CD14-positive monocyte (primary cell): ENCODE measurements around the gene PSEN2. TPM values are rescaled to one million over a fixed set of nuclear protein-coding genes. Genes with fewer than 3 reads are reported as not detected.

Source experiments
- DNase-seq, 3 donors: peaks; one replicate each; pipeline ENCODE4 v3.0.0-alpha.2; 2011 to 2022
- H2AFZ ChIP-seq: 2 replicates; pipeline ENCODE4 v1.6.0; 2012; ENCODE audit warnings: mild to moderate bottlenecking, low read depth, low read length, inconsistent platforms; ENCODE audit not compliant: insufficient read depth, poor library complexity, severe bottlenecking
- H3K27ac ChIP-seq, 2 donors: 1 replicate in 1 of 2; 2 replicates in 1 of 2; pipeline ENCODE4 v1.5.1; 2012 to 2013; ENCODE audit warnings: low read length in 2 of 2, control low read depth in 1 of 2, inconsistent platforms in 1 of 2, low read depth in 1 of 2, mild to moderate bottlenecking in 1 of 2
- H3K27me3 ChIP-seq, 2 donors: one replicate each; pipeline versions ENCODE4 v1.6.0 to v1.6.1; 2011 to 2013; ENCODE audit warnings: low read length in 2 of 2; ENCODE audit not compliant: control insufficient read depth in 2 of 2, insufficient read depth in 2 of 2
- H3K36me3 ChIP-seq, 2 donors: replicated peaks in 1 of 2; 1 replicate in 1 of 2; 2 replicates in 1 of 2; pipeline versions ENCODE4 v1.5.1 to v1.6.1; 2012 to 2013; ENCODE audit warnings: low read length in 2 of 2, control low read depth in 1 of 2, inconsistent platforms in 1 of 2, mild to moderate bottlenecking in 1 of 2; ENCODE audit not compliant: insufficient read depth in 2 of 2, control insufficient read depth in 1 of 2
- H3K4me1 ChIP-seq, 2 donors: 1 replicate in 1 of 2; 2 replicates in 1 of 2; pipeline versions ENCODE4 v1.5.1 to v1.6.1; 2012 to 2013; ENCODE audit warnings: low read length in 2 of 2, control low read depth in 1 of 2, inconsistent platforms in 1 of 2, mild to moderate bottlenecking in 1 of 2, moderate library complexity in 1 of 2; ENCODE audit not compliant: insufficient read depth in 2 of 2, control insufficient read depth in 1 of 2
- H3K4me2 ChIP-seq: replicated peaks from 2 replicates; pipeline ENCODE3; 2012; ENCODE audit warnings: low read length, moderate library complexity, mild to moderate bottlenecking; ENCODE audit not compliant: poor library complexity, severe bottlenecking; ENCODE audit errors: extremely low read depth
- H3K4me3 ChIP-seq, 3 experiments: fragments of 200-600 bp in 1 of 3; sonication (generic) in 1 of 3; replicated peaks in 1 of 3; 1 replicate in 2 of 3; 2 replicates in 1 of 3; pipeline ENCODE4 v1.5.1; 2011 to 2013; ENCODE audit warnings: low read length in 3 of 3, mild to moderate bottlenecking in 3 of 3, control low read depth in 2 of 3, low read depth in 2 of 3, inconsistent platforms in 1 of 3, moderate library complexity in 1 of 3
- H3K79me2 ChIP-seq: 2 replicates; pipeline ENCODE4 v1.6.0; 2012; ENCODE audit warnings: mild to moderate bottlenecking, control low read depth, inconsistent platforms, low read length, moderate library complexity; ENCODE audit not compliant: insufficient read depth
- H3K9ac ChIP-seq: 2 replicates; pipeline ENCODE4 v1.6.0; 2017; ENCODE audit warnings: low read length, mild to moderate bottlenecking; ENCODE audit not compliant: insufficient read depth, poor library complexity, severe bottlenecking
- H3K9me3 ChIP-seq, 2 donors: replicated peaks in 1 of 2; 1 replicate in 1 of 2; 2 replicates in 1 of 2; pipeline versions ENCODE4 v1.5.1 to v1.6.1; 2012 to 2013; ENCODE audit warnings: low read length in 2 of 2, control low read depth in 1 of 2; ENCODE audit not compliant: control insufficient read depth in 1 of 2, insufficient read depth in 1 of 2
- H4K20me1 ChIP-seq: 2 replicates; pipeline ENCODE4 v1.6.0; 2012; ENCODE audit warnings: mild to moderate bottlenecking, low read length, control low read depth, moderate library complexity; ENCODE audit not compliant: insufficient read depth
- H3K27ac Mint-ChIP-seq, 7 donors: one replicate each; pipeline ENCODE4 v1.8.0; 2020; ENCODE audit warnings: mild to moderate bottlenecking in 7 of 7, mixed read lengths in 7 of 7, moderate library complexity in 6 of 7, inconsistent platforms in 2 of 7
- H3K27me3 Mint-ChIP-seq, 3 donors: one replicate each; pipeline ENCODE4 v1.8.0; 2021 to 2022; ENCODE audit warnings: low read depth in 3 of 3, mild to moderate bottlenecking in 3 of 3, mixed read lengths in 3 of 3, moderate library complexity in 3 of 3, inconsistent platforms in 1 of 3
- H3K36me3 Mint-ChIP-seq, 2 donors: one replicate each; pipeline ENCODE4 v1.8.0; 2020; ENCODE audit warnings: mixed read lengths in 2 of 2, inconsistent platforms in 1 of 2, mild to moderate bottlenecking in 1 of 2
- H3K4me1 Mint-ChIP-seq: one replicate; pipeline ENCODE4 v1.8.0; 2020; ENCODE audit warnings: mild to moderate bottlenecking, mixed read lengths
- H3K4me3 Mint-ChIP-seq, 2 donors: one replicate each; pipeline ENCODE4 v1.8.0; 2020; ENCODE audit warnings: mild to moderate bottlenecking in 2 of 2, mixed read lengths in 2 of 2, moderate library complexity in 1 of 2
- H3K9me3 Mint-ChIP-seq, 7 donors: one replicate each; pipeline ENCODE4 v1.8.0; 2020 to 2022; ENCODE audit warnings: mixed read lengths in 7 of 7, mild to moderate bottlenecking in 6 of 7, moderate library complexity in 6 of 7, inconsistent platforms in 2 of 7
- WGBS: methylation state at CpG from one replicate; pipeline ENCODE4 v1.1.5; 2013; ENCODE audit warnings: missing lambda C conversion rate; ENCODE audit not compliant: insufficient coverage; 5-methylcytosine and 5-hydroxymethylcytosine counted together
- intact Hi-C, 2 donors: fragments of 100-400 bp; cut with micrococcal nuclease; formaldehyde crosslinking; loops; one replicate each; pipeline versions ENCODE4 v1.15.0 to v1.15.1; 2023
- polyA plus RNA-seq, 3 donors: library from polyadenylated mRNA; depleted of rRNA in 1 of 3; unstranded in 2 of 3; stranded (reverse) in 1 of 3; fragments of 300-500 nt in 2 of 3; fragments of >200 nt in 1 of 3; fragmentation: Illumina TruSeq in 2 of 3; gene quantifications; 1 replicate in 2 of 3; 2 replicates in 1 of 3; pipeline ENCODE4 v1.2.3, GENCODE V29; 2012 to 2021
- TF ChIP-seq, protein P1 (sequence below): fragments of 200-600 bp; IDR thresholded peaks from one replicate; pipeline ENCODE4 v1.8.0; 2022; ENCODE audit warnings: antibody characterized with exemption, mild to moderate bottlenecking

PSEN2 gene
- polyA plus RNA-seq, 3 donors, result 8.9 to 11.8 (median 11.4) TPM

DNA sequence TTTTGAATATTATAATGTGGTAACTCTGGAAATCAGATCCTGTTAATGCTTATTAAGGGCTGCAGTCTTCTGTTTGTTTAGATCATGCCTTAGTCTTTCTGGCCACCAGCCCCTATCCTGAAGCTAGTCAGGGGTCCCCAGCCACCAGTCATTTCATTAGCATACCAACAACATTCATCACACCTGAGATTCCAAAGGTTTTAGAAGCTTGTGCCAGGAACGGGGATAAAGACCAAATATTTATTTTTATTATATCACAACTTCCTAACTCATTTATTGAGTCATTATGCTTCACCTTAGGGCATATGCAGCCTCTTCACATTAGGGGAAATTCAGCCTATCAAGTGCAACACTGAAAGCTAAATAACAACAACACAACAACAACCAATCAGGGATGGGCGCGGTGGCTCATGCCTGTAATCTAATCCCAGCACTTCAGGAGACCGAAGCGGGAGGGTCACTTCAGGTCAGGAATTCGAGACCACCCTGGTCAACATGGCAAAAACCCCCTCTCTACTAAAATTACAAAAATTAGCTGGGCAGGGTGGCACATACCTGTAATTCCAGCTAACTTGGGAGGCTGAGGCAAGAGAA lies 2.9 kb upstream of the PSEN2 start:
- WGBS, result no CpG with 5 or more reads among the region's 6 CpGs
- H3K27me3 Mint-ChIP-seq, result peaks cover 17 to 30% (median 25%) of the 10 kb centered on the region in 3 donors
- H3K36me3 Mint-ChIP-seq, result no peaks in the 10 kb centered on the region
- peaks cover 18% of the 10 kb centered on the region for H3K4me1 Mint-ChIP-seq
- no peak for DNase-seq
- Histone ChIP-seq H3K9ac (no peak overlapping the region), H4K20me1 (no peaks in the 10 kb centered on the region), H3K27me3 (peaks cover 0 to 15% of the 10 kb centered on the region in 2 donors), H3K4me3 (no peak overlapping the region), H3K9me3 (no peaks in the 10 kb centered on the region), H3K36me3 (no peaks in the 10 kb centered on the region), H3K4me1 (peaks cover 11 to 18% of the 10 kb centered on the region in 2 donors), H3K27ac (no peak overlapping the region), H3K79me2 (no peaks in the 10 kb centered on the region), H2AFZ (no peak overlapping the region), H3K4me2 (no peak overlapping the region)
- intact Hi-C loops, result no loop called here
- peaks cover 0 to 2% (median 0%) of the 10 kb centered on the region in 7 donors for H3K9me3 Mint-ChIP-seq
- H3K27ac Mint-ChIP-seq, result no peak overlapping the region
- TF ChIP-seq, protein P1, sequence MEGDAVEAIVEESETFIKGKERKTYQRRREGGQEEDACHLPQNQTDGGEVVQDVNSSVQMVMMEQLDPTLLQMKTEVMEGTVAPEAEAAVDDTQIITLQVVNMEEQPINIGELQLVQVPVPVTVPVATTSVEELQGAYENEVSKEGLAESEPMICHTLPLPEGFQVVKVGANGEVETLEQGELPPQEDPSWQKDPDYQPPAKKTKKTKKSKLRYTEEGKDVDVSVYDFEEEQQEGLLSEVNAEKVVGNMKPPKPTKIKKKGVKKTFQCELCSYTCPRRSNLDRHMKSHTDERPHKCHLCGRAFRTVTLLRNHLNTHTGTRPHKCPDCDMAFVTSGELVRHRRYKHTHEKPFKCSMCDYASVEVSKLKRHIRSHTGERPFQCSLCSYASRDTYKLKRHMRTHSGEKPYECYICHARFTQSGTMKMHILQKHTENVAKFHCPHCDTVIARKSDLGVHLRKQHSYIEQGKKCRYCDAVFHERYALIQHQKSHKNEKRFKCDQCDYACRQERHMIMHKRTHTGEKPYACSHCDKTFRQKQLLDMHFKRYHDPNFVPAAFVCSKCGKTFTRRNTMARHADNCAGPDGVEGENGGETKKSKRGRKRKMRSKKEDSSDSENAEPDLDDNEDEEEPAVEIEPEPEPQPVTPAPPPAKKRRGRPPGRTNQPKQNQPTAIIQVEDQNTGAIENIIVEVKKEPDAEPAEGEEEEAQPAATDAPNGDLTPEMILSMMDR, result no peak
- H3K4me3 Mint-ChIP-seq, result no peak overlapping the region

DNA sequence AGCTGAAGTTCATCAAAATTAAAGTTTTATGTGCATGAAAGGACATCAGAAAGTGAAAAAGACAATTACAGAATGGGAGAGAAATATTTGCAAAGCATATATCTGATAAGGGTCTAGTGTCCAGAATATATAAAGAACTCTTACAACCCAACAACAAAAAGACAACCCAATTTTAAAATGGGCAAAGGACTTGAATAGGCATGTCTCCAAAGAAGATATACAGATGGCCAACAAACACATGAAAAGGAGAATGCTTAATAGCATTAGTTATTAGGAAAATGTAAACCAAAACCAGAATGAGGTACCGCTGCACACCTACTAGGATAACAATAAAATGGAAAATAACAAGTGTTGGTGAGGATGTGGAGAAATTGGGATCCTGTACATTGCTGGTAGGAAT lies 1.7 kb upstream of the PSEN2 start:
- Mint-ChIP-seq H3K27ac (no peak overlapping the region), H3K36me3 (no peaks in the 10 kb centered on the region), H3K4me1 (peaks cover 18% of the 10 kb centered on the region), H3K4me3 (no peak overlapping the region), H3K9me3 (peaks cover 0 to 2% (median 0%) of the 10 kb centered on the region in 7 donors), H3K27me3 (peaks cover 14 to 31% (median 26%) of the 10 kb centered on the region in 3 donors)
- no peaks in the 10 kb centered on the region for H4K20me1 ChIP-seq
- no peak for DNase-seq
- H3K9me3 ChIP-seq, result no peaks in the 10 kb centered on the region
- H3K36me3 ChIP-seq, result no peaks in the 10 kb centered on the region
- H3K27me3 ChIP-seq, result peaks cover 0 to 15% of the 10 kb centered on the region in 2 donors
- no CpG with 5 or more reads among the region's 1 CpG for WGBS
- no peak overlapping the region for H2AFZ ChIP-seq
- intact Hi-C loops, result no loop called here
- H3K9ac ChIP-seq, result no peak overlapping the region
- TF ChIP-seq, protein P1, result no peak
- H3K4me2 ChIP-seq, result no peak overlapping the region
- no peak overlapping the region for H3K4me3 ChIP-seq
- H3K79me2 ChIP-seq, result no peaks in the 10 kb centered on the region
- H3K27ac ChIP-seq, result no peak overlapping the region
- peaks cover 11 to 18% of the 10 kb centered on the region in 2 donors for H3K4me1 ChIP-seq
